Esophagus (tissue), 2 donors: ENCODE data around the gene OLFML2A. TPM values are rescaled to one million over a fixed set of nuclear protein-coding genes. Genes with fewer than 3 reads are reported as not detected.
"Not testable (repeated sequence)": the region's sequence is repeated elsewhere in the genome, so short reads cannot be mapped to it uniquely, and the experiment has no call there.

Experiments used
- H3K27ac ChIP-seq, 2 donors: one replicate each; pipeline ENCODE4 v1.5.1; 2013; ENCODE audit warnings: low read depth in 2 of 2, mild to moderate bottlenecking in 2 of 2, inconsistent platforms in 1 of 2, low read length in 1 of 2, moderate library complexity in 1 of 2
- H3K27me3 ChIP-seq, 2 donors: one replicate each; pipeline ENCODE4 v1.6.1; 2013; ENCODE audit warnings: low read length in 2 of 2, control low read depth in 1 of 2, mild to moderate bottlenecking in 1 of 2; ENCODE audit not compliant: insufficient read depth in 2 of 2, control insufficient read depth in 1 of 2
- H3K36me3 ChIP-seq, 2 donors: one replicate each; pipeline ENCODE4 v1.6.1; 2013; ENCODE audit warnings: low read length in 1 of 2; ENCODE audit not compliant: control insufficient read depth in 2 of 2, insufficient read depth in 2 of 2
- H3K4me1 ChIP-seq, 2 donors: one replicate each; pipeline ENCODE4 v1.6.1; 2013; ENCODE audit warnings: low read length in 1 of 2; ENCODE audit not compliant: control insufficient read depth in 2 of 2, insufficient read depth in 2 of 2
- H3K4me3 ChIP-seq, 2 donors: one replicate each; pipeline ENCODE4 v1.5.1; 2013; ENCODE audit warnings: low read length in 2 of 2, mild to moderate bottlenecking in 2 of 2, low read depth in 1 of 2, moderate library complexity in 1 of 2
- H3K9me3 ChIP-seq, 2 donors: one replicate each; pipeline ENCODE4 v1.6.1; 2013; ENCODE audit warnings: mild to moderate bottlenecking in 2 of 2, low read depth in 1 of 2, low read length in 1 of 2, moderate library complexity in 1 of 2; ENCODE audit not compliant: control insufficient read depth in 2 of 2, insufficient read depth in 1 of 2
- WGBS, 2 donors: extraction: QIAGEN DNeasy Blood & Tissue Kit; methylation state at CpG; one replicate each; pipeline ENCODE4 v1.1.7; 2013; 5-methylcytosine and 5-hydroxymethylcytosine counted together
- polyA plus RNA-seq, 2 donors: library from polyadenylated mRNA; stranded (reverse); fragments of 200-250 nt; gene quantifications; one replicate each; pipeline ENCODE4 v1.2.3, GENCODE V29; 2013
- donor health status: healthy with polysubstance abuse.
- donor health status: Bipolar disorder and iron deficiency.

OLFML2A gene
- polyA plus RNA-seq, 2 donors: 3.7 to 5.2 TPM

- Histone ChIP-seq H3K9me3 (no peaks in the 10 kb centered on the region), H3K27ac (no peak overlapping the region), H3K4me1 (peaks cover 0 to 6% of the 10 kb centered on the region in 2 donors), H3K36me3 (no peaks in the 10 kb centered on the region), H3K27me3 (no peaks in the 10 kb centered on the region), H3K4me3 (no peak overlapping the region)
- 69 to 73% methylated on average over 11 of the region's 11 CpGs for WGBS, 2 donors
These were observed 66.6 kb downstream of the OLFML2A start for GRCh38 chr9:124843456-124844034.

- H3K27me3 ChIP-seq: no peaks in the 10 kb centered on the region
- no peaks in the 10 kb centered on the region for H3K9me3 ChIP-seq
- WGBS, 2 donors: 63% methylated on average over 4 of the region's 4 CpGs
- H3K36me3 ChIP-seq: no peaks in the 10 kb centered on the region
- peaks cover 0 to 6% of the 10 kb centered on the region in 2 donors for H3K4me1 ChIP-seq
- no peak overlapping the region for H3K27ac ChIP-seq
- H3K4me3 ChIP-seq: no peak overlapping the region
These were observed 67.4 kb downstream of the OLFML2A start for GRCh38 chr9:124844291-124844690.

- 92 to 94% methylated on average over 9 of the region's 9 CpGs for WGBS, 2 donors
- not testable (repeated sequence) for H3K27me3 ChIP-seq, H3K27ac ChIP-seq, H3K36me3 ChIP-seq, H3K9me3 ChIP-seq, H3K4me1 ChIP-seq, H3K4me3 ChIP-seq
These were observed 69.5 kb downstream of the OLFML2A start for GRCh38 chr9:124846467-124846866.

GRCh38 chr9:124846969-124847368, 70.0 kb downstream of the OLFML2A start:
- no peak overlapping the region for H3K4me3 ChIP-seq

GRCh38 chr9:124849801-124850200, 72.9 kb downstream of the OLFML2A start:
- Histone ChIP-seq H3K27me3 (no peaks in the 10 kb centered on the region), H3K4me3 (no peak overlapping the region), H3K9me3 (no peaks in the 10 kb centered on the region), H3K36me3 (no peaks in the 10 kb centered on the region), H3K4me1 (peaks cover 2 to 7% of the 10 kb centered on the region in 2 donors), H3K27ac (no peak overlapping the region)
- WGBS, 2 donors: 58 to 71% methylated on average over 10 of the region's 10 CpGs

More at GRCh38 chr9:124846969-124847368, 70.0 kb downstream of the OLFML2A start:
- H3K4me1 ChIP-seq: no peaks in the 10 kb centered on the region
- no peaks in the 10 kb centered on the region for H3K27me3 ChIP-seq
- 83 to 87% methylated on average over 6 of the region's 6 CpGs for WGBS, 2 donors
- H3K27ac ChIP-seq: no peak overlapping the region
- no peaks in the 10 kb centered on the region for H3K9me3 ChIP-seq
- H3K36me3 ChIP-seq: no peaks in the 10 kb centered on the region

GRCh38 chr9:124852121-124852828, 75.3 kb downstream of the OLFML2A start:
- WGBS, 2 donors: 54 to 60% methylated on average over 13 of the region's 13 CpGs
- no peak overlapping the region for H3K27ac ChIP-seq
- H3K9me3 ChIP-seq: no peaks in the 10 kb centered on the region
- no peaks in the 10 kb centered on the region for H3K27me3 ChIP-seq
- peaks cover 2 to 7% of the 10 kb centered on the region in 2 donors for H3K4me1 ChIP-seq
- H3K4me3 ChIP-seq: no peak overlapping the region
- peaks cover 5 to 13% of the 10 kb centered on the region in 2 donors for H3K36me3 ChIP-seq

GRCh38 chr9:124852829-124853531, 76.0 kb downstream of the OLFML2A start, which contains the start of gene WDR38:
Gene WDR38 (plus strand): TSS chr9:124853460. CDS start chr9:124853532, 72 bp downstream.
- Histone ChIP-seq H3K36me3 (peaks cover 7 to 20% of the 10 kb centered on the region in 2 donors), H3K4me1 (peaks cover 2 to 7% of the 10 kb centered on the region in 2 donors), H3K27me3 (no peaks in the 10 kb centered on the region), H3K4me3 (peak within 1 kb of the TSS; percentile 36 to 51), H3K9me3 (no peaks in the 10 kb centered on the region), H3K27ac (peak within 1 kb of the TSS; percentile 8 to 30)
- 1% methylated on average over 51 of the region's 51 CpGs for WGBS, 2 donors

GRCh38 chr9:124853605-124854143, 76.7 kb downstream of the OLFML2A start:
- H3K4me1 ChIP-seq: peaks cover 2 to 7% of the 10 kb centered on the region in 2 donors

GRCh38 chr9:124854161-124854560, 77.2 kb downstream of the OLFML2A start:
- Histone ChIP-seq H3K4me3 (no peak overlapping the region), H3K36me3 (peaks cover 7 to 32% of the 10 kb centered on the region in 2 donors), H3K9me3 (no peaks in the 10 kb centered on the region), H3K27ac (no peak overlapping the region), H3K4me1 (peaks cover 4 to 7% of the 10 kb centered on the region in 2 donors), H3K27me3 (no peaks in the 10 kb centered on the region)
- WGBS, 2 donors: 72 to 75% methylated on average over 8 of the region's 8 CpGs

More at GRCh38 chr9:124853605-124854143, 76.7 kb downstream of the OLFML2A start:
- Histone ChIP-seq H3K9me3 (no peaks in the 10 kb centered on the region), H3K27ac (peak overlapping the region; percentile 8 to 30), H3K27me3 (no peaks in the 10 kb centered on the region), H3K36me3 (peaks cover 7 to 27% of the 10 kb centered on the region in 2 donors), H3K4me3 (peak overlapping the region; percentile 36 to 51)
- WGBS, 2 donors: 59 to 64% methylated on average over 11 of the region's 11 CpGs
